Measurements from ENCODE around the gene SLC2A6. TPM values are rescaled to one million over a fixed set of nuclear protein-coding genes. Genes with fewer than 3 reads are reported as not detected.

Gene SLC2A6
- total RNA-seq, 1 donor from 2014 or later: 8.7 TPM

- no peaks in the 10 kb centered on the region for H3K36me3 ChIP-seq
- DNase-seq (ENCODE audit: low spot score in 2 of 2): no peak
- TF ChIP-seq CTCF (IDR thresholded peaks at IDR 0.05): no peak
- intact Hi-C loops (cut with DNase I): no loop called here
- no peaks in the 10 kb centered on the region for H3K27me3 ChIP-seq
- peaks cover 10 to 15% of the 10 kb centered on the region in 2 donors for H3K4me1 ChIP-seq
- no peaks in the 10 kb centered on the region for H3K9me3 ChIP-seq
- no peak overlapping the region for H3K27ac ChIP-seq
- no peak overlapping the region for H3K4me3 ChIP-seq
These were observed 16.7 kb upstream of the SLC2A6 start for GRCh38 chr9:133495327-133496293.

DNA sequence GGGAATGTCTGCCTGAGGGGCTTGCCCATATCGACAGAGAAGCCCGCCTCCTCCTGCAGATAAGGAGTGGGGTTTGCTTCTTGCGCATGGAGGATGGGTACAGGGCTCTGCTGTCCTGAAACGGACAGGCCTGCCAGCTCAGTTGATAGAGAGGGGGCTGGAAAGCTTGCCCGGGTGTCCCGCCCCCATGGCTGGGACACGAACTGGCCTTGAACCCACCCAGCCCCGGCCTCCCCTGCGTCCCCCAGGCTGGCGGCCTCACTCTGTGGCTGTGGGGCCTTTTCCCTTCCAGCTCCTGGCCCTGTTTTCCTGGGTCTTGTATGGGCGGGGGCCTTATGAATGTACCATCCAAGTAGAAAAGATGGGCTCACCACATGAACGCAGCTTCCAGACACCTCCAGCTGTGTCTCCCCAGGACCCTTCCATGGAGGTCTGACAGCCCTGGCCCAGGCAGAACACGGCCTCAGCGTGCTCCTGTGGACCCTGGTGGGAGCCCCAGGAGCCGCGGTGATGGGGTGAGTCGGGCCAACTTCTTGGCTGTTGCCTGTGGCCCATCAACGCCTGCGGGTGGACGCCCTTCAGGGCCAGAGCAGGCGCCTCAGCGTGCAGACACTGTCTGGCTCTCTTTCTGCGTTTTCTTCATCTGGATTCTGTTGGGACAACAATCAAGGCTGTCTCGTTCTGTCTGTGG lies 15.9 kb upstream of the SLC2A6 start:
- no peak for TF ChIP-seq CTCF (IDR thresholded peaks at IDR 0.05)
- Histone ChIP-seq H3K36me3 (no peaks in the 10 kb centered on the region), H3K9me3 (no peaks in the 10 kb centered on the region), H3K27ac (no peak overlapping the region), H3K4me3 (no peak overlapping the region), H3K27me3 (no peaks in the 10 kb centered on the region), H3K4me1 (peaks cover 10 to 15% of the 10 kb centered on the region in 2 donors)
- no peak for DNase-seq (ENCODE audit: low spot score in 2 of 2)
- intact Hi-C loops (cut with DNase I): no loop called here

GRCh38 chr9:133493845-133494540 lies 15.1 kb upstream of the SLC2A6 start:
- DNase-seq (ENCODE audit: low spot score in 2 of 2): no peak
- Histone ChIP-seq H3K27me3 (no peaks in the 10 kb centered on the region), H3K9me3 (no peaks in the 10 kb centered on the region), H3K27ac (no peak overlapping the region), H3K4me3 (no peak overlapping the region), H3K36me3 (no peaks in the 10 kb centered on the region), H3K4me1 (peaks cover 10 to 15% of the 10 kb centered on the region in 2 donors)
- no peak for TF ChIP-seq CTCF (IDR thresholded peaks at IDR 0.05)
- intact Hi-C loops (cut with DNase I): no loop called here

- H3K27me3 ChIP-seq: no peaks in the 10 kb centered on the region
These were observed 14.5 kb upstream of the SLC2A6 start for GRCh38 chr9:133493428-133493827.

More at GRCh38 chr9:133493428-133493827, 14.5 kb upstream of the SLC2A6 start:
- no peaks in the 10 kb centered on the region for H3K9me3 ChIP-seq
- TF ChIP-seq CTCF (IDR thresholded peaks at IDR 0.05): no peak
- H3K27ac ChIP-seq: no peak overlapping the region
- no peak overlapping the region for H3K4me3 ChIP-seq
- no peaks in the 10 kb centered on the region for H3K36me3 ChIP-seq
- no peak for DNase-seq (ENCODE audit: low spot score in 2 of 2)
- H3K4me1 ChIP-seq: peaks cover 10 to 15% of the 10 kb centered on the region in 2 donors
- intact Hi-C loops (cut with DNase I): no loop called here
